HCT116 (cell line): ENCODE results near the gene PANX2.

ENCODE experiments used
- CBX3 ChIP-seq: IDR thresholded peaks from 2 replicates; pipeline ENCODE4 v1.6.1; 2012; ENCODE audit warnings: low read depth
- CEBPB ChIP-seq: IDR thresholded peaks from 2 replicates; pipeline ENCODE4 v1.6.1; 2012; ENCODE audit warnings: low read depth
- EZH2 ChIP-seq: fragments of 200-600 bp; sonication (generic); IDR thresholded peaks from 2 replicates; pipeline ENCODE4 v1.6.1; 2017; ENCODE audit warnings: antibody characterized with exemption, mixed run types
- EZH2phosphoT487 ChIP-seq: fragments of 200-600 bp; IDR thresholded peaks from 2 replicates; pipeline ENCODE4 v1.6.1; 2018; ENCODE audit warnings: antibody characterized with exemption, borderline replicate concordance
- POLR2AphosphoS5 ChIP-seq: IDR thresholded peaks from 2 replicates; pipeline ENCODE4 v1.6.1; 2011; ENCODE audit warnings: mild to moderate bottlenecking, low read depth, low read length, moderate library complexity
- RAD21 ChIP-seq: IDR thresholded peaks from 2 replicates; pipeline ENCODE4 v1.6.1; 2012; ENCODE audit warnings: low read depth, mild to moderate bottlenecking
- ZNF274 ChIP-seq: fragments of 200-500 bp; sonication (Bioruptor generic); IDR thresholded peaks from 2 replicates; pipeline ENCODE4 v1.6.1; 2014; ENCODE audit warnings: mild to moderate bottlenecking, low read depth, low read length, inconsistent platforms
- TF ChIP-seq, protein P1 (sequence below), 3 experiments: fragments of 200-600 bp in 1 of 3; sonication (generic) in 1 of 3; IDR thresholded peaks in 2 of 3; conservative IDR thresholded peaks in 1 of 3; 2 replicates each; pipeline ENCODE4 v1.5.1; 2012 to 2017; ENCODE audit warnings: low read depth in 2 of 3, low read length in 2 of 3, antibody characterized with exemption in 1 of 3, borderline replicate concordance in 1 of 3, control low read depth in 1 of 3, mild to moderate bottlenecking in 1 of 3, mixed read lengths in 1 of 3, mixed run types in 1 of 3, moderate library complexity in 1 of 3; ENCODE audit not compliant: insufficient read depth in 1 of 3
- TF ChIP-seq, protein P2 (sequence below): IDR thresholded peaks from 2 replicates; pipeline ENCODE4 v1.6.1; 2012
- TF ChIP-seq, protein P3 (sequence below): IDR thresholded peaks from 2 replicates; pipeline ENCODE4 v1.6.1; 2012; ENCODE audit warnings: low read depth

DNA sequence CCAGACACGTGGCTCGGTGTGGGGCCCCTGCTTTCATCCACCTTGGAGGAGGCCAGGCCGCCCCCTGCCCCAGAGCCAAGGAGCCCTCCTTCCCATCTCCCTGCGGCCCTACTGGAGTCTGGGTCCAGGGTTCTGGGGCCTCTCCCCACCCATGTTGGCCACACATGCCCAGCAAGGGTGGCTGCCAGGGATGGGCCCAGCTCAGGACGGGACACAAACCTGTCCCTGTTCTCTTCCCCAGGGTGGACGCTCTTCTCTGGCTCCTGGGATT, 4.6 kb downstream of the PANX2 start:
- TF ChIP-seq, protein P1, sequence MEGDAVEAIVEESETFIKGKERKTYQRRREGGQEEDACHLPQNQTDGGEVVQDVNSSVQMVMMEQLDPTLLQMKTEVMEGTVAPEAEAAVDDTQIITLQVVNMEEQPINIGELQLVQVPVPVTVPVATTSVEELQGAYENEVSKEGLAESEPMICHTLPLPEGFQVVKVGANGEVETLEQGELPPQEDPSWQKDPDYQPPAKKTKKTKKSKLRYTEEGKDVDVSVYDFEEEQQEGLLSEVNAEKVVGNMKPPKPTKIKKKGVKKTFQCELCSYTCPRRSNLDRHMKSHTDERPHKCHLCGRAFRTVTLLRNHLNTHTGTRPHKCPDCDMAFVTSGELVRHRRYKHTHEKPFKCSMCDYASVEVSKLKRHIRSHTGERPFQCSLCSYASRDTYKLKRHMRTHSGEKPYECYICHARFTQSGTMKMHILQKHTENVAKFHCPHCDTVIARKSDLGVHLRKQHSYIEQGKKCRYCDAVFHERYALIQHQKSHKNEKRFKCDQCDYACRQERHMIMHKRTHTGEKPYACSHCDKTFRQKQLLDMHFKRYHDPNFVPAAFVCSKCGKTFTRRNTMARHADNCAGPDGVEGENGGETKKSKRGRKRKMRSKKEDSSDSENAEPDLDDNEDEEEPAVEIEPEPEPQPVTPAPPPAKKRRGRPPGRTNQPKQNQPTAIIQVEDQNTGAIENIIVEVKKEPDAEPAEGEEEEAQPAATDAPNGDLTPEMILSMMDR (IDR thresholded peaks at IDR 0.05 in 2 of 3, conservative IDR thresholded peaks at IDR 0.05 in 1 of 3; ENCODE audit: borderline replicate concordance in 1 of 3, insufficient read depth in 1 of 3, low read depth in 2 of 3, low read length in 2 of 3): no peak
- TF ChIP-seq ZNF274 (no peak), POLR2AphosphoS5 (no peak), CEBPB (no peak), EZH2phosphoT487 (no peak), EZH2 (no peak), CBX3 (no peak), RAD21 (no peak)
- TF ChIP-seq, protein P2, sequence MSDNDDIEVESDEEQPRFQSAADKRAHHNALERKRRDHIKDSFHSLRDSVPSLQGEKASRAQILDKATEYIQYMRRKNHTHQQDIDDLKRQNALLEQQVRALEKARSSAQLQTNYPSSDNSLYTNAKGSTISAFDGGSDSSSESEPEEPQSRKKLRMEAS: no peak
- TF ChIP-seq, protein P3, sequence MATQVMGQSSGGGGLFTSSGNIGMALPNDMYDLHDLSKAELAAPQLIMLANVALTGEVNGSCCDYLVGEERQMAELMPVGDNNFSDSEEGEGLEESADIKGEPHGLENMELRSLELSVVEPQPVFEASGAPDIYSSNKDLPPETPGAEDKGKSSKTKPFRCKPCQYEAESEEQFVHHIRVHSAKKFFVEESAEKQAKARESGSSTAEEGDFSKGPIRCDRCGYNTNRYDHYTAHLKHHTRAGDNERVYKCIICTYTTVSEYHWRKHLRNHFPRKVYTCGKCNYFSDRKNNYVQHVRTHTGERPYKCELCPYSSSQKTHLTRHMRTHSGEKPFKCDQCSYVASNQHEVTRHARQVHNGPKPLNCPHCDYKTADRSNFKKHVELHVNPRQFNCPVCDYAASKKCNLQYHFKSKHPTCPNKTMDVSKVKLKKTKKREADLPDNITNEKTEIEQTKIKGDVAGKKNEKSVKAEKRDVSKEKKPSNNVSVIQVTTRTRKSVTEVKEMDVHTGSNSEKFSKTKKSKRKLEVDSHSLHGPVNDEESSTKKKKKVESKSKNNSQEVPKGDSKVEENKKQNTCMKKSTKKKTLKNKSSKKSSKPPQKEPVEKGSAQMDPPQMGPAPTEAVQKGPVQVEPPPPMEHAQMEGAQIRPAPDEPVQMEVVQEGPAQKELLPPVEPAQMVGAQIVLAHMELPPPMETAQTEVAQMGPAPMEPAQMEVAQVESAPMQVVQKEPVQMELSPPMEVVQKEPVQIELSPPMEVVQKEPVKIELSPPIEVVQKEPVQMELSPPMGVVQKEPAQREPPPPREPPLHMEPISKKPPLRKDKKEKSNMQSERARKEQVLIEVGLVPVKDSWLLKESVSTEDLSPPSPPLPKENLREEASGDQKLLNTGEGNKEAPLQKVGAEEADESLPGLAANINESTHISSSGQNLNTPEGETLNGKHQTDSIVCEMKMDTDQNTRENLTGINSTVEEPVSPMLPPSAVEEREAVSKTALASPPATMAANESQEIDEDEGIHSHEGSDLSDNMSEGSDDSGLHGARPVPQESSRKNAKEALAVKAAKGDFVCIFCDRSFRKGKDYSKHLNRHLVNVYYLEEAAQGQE: no peak
